ENCODE data around the gene SLFN14.

GRCh38 chr17:35596072-35596471 lies 35.5 kb upstream of the SLFN14 start:
- TF ChIP-seq, protein P1, sequence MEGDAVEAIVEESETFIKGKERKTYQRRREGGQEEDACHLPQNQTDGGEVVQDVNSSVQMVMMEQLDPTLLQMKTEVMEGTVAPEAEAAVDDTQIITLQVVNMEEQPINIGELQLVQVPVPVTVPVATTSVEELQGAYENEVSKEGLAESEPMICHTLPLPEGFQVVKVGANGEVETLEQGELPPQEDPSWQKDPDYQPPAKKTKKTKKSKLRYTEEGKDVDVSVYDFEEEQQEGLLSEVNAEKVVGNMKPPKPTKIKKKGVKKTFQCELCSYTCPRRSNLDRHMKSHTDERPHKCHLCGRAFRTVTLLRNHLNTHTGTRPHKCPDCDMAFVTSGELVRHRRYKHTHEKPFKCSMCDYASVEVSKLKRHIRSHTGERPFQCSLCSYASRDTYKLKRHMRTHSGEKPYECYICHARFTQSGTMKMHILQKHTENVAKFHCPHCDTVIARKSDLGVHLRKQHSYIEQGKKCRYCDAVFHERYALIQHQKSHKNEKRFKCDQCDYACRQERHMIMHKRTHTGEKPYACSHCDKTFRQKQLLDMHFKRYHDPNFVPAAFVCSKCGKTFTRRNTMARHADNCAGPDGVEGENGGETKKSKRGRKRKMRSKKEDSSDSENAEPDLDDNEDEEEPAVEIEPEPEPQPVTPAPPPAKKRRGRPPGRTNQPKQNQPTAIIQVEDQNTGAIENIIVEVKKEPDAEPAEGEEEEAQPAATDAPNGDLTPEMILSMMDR (conservative IDR thresholded peaks at IDR 0.05) = no peak
- no peak for TF ChIP-seq ZFX (IDR thresholded peaks at IDR 0.05)

All from C4-2B (cell line).